Ishikawa (cell line): ENCODE results near the gene PIK3AP1.

Source experiments
- CEBPB ChIP-seq: IDR thresholded peaks from 2 replicates; pipeline ENCODE4 v1.6.1; 2012
- EGR1 ChIP-seq: IDR thresholded peaks from 2 replicates; pipeline ENCODE4 v1.6.1; 2012
- EP300 ChIP-seq: IDR thresholded peaks from 2 replicates; pipeline ENCODE4 v1.6.1; 2012; ENCODE audit warnings: borderline replicate concordance
- FOXM1 ChIP-seq: IDR thresholded peaks from 2 replicates; pipeline ENCODE4 v1.6.1; 2012; ENCODE audit warnings: low read depth, borderline replicate concordance
- RAD21 ChIP-seq: IDR thresholded peaks from 2 replicates; pipeline ENCODE4 v1.6.1; 2012; ENCODE audit warnings: low read depth
- TAF1 ChIP-seq: IDR thresholded peaks from 2 replicates; pipeline ENCODE4 v1.6.1; 2012; ENCODE audit warnings: low read depth, mild to moderate bottlenecking
- TEAD4 ChIP-seq: IDR thresholded peaks from 2 replicates; pipeline ENCODE4 v1.6.1; 2012
- YY1 ChIP-seq: IDR thresholded peaks from 2 replicates; pipeline ENCODE4 v1.6.1; 2012; ENCODE audit warnings: low read depth
- ZBTB7A ChIP-seq: IDR thresholded peaks from 2 replicates; pipeline ENCODE4 v1.6.1; 2012; ENCODE audit warnings: low read depth
- TF ChIP-seq, protein P1 (sequence below): IDR thresholded peaks from 2 replicates; pipeline ENCODE4 v1.6.1; 2012
- TF ChIP-seq, protein P2 (sequence below): IDR thresholded peaks from 2 replicates; pipeline ENCODE4 v1.6.1; 2012

DNA sequence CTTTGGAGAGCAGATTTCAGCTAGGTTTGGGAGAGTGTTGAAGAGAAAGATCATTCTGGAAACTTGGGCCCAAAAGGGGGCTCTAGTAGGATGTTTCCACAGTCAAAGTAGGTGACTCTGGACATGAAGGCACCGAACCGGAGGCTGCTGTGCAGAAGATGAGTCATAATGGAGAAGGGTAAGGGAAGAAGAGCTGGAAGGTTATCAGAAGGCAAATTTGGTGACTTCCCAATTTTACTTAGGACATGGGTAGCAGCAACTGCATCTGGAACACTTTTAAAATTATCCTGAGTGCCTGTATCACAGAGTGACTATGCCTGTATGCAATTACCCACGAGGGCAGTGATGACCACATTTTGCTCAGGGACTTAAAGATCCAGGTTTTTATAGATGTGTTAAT lies 38.8 kb downstream of the PIK3AP1 start:
- TF ChIP-seq FOXM1 (no peak), CEBPB (no peak), EGR1 (no peak), RAD21 (no peak), EP300 (no peak), ZBTB7A (no peak), TAF1 (no peak), YY1 (no peak), TEAD4 (no peak)
- TF ChIP-seq, protein P1, sequence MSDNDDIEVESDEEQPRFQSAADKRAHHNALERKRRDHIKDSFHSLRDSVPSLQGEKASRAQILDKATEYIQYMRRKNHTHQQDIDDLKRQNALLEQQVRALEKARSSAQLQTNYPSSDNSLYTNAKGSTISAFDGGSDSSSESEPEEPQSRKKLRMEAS: no peak
- TF ChIP-seq, protein P2, sequence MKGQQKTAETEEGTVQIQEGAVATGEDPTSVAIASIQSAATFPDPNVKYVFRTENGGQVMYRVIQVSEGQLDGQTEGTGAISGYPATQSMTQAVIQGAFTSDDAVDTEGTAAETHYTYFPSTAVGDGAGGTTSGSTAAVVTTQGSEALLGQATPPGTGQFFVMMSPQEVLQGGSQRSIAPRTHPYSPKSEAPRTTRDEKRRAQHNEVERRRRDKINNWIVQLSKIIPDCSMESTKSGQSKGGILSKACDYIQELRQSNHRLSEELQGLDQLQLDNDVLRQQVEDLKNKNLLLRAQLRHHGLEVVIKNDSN: no peak
